ENCODE results near the gene DACT1.

DNA sequence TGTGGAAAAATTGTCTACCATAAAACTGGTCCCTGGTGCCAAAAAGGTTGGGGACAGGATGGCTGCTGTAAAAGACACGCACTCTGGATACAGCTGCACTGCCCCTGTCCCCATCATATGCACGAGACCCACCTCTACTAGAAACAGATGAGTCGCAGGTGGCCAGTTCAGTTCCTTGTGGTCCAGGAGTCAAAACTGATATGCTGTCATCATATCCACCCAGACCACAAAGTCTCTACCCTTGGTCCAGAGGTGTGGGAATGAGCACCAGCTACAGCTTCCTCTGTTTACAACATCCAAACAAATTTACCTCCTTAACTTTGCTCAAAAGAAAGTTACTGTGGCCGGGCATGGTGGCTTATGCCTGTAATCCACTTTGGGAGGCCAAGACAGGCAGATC, 43.8 kb upstream of the DACT1 start:
- TF ChIP-seq TARDBP (IDR thresholded peaks at IDR 0.05) = no peak
- TF ChIP-seq PKNOX1 (IDR thresholded peaks at IDR 0.05) = no peak
